HCT116 (cell line): ENCODE data around the gene MYL3. TPM values are rescaled to one million over a fixed set of nuclear protein-coding genes. Genes with fewer than 3 reads are reported as not detected.

Experiments
- ATAC-seq: fragments of 200-7000 bp; cut with Tn5 transposase; 2 replicates; pipeline ENCODE4 v1.9.1; 2020; ENCODE audit warnings: mild to moderate bottlenecking, moderate library complexity
- BruUV-seq: library from RNA; stranded (reverse); fragments of 400-500 nt; replicated peaks from 2 replicates; lab custom pipeline; 2021; lab: Mats Ljungman, UMichigan
- CTCF ChIA-PET: fragments of 300-600 bp; sonication (Branson Sonifier 250); formaldehyde crosslinking; loops from one replicate; lab custom pipeline; 2021; ENCODE audit warnings: antibody characterized with exemption; lab: Charles Lee
- POLR2A ChIA-PET: fragments of 300-600, 350-600 bp; sonication (Branson Sonifier 250); formaldehyde crosslinking; loops from one replicate; lab custom pipeline; 2021; ENCODE audit warnings: antibody characterized with exemption; lab: Charles Lee
- RAD21 ChIA-PET, 2 experiments: fragments of 300-600 bp; sonication (Branson Sonifier 250); formaldehyde crosslinking; loops; one replicate each; lab custom pipeline; 2023; ENCODE audit warnings: low total read pairs in 2 of 2; ENCODE audit not compliant: uncharacterized antibody in 2 of 2, unreplicated experiment in 2 of 2, low non-redundant PET in 1 of 2; lab: Charles Lee
- DNase-seq: peaks from one replicate; pipeline ENCODE4 v3.0.0-alpha.2; 2010; ENCODE audit warnings: low read depth, low spot score
- H2AFZ ChIP-seq: fragments of 200-600 bp; shearing (Covaris generic), sonication (generic); 2 replicates; pipeline ENCODE4 v1.6.1; 2017; ENCODE audit warnings: low read depth, mixed run types, mixed read lengths, antibody characterized with exemption, low read length; ENCODE audit not compliant: poor library complexity, severe bottlenecking
- H3K27ac ChIP-seq: 2 replicates; pipeline ENCODE4 v1.5.1; 2012; ENCODE audit warnings: low read depth, low read length
- H3K27me3 ChIP-seq: fragments of 200-600 bp; sonication (generic); 2 replicates; pipeline ENCODE4 v1.6.1; 2016; ENCODE audit warnings: mixed run types, low read length, mixed read lengths; ENCODE audit not compliant: insufficient read depth
- H3K36me3 ChIP-seq, 2 experiments: fragments of 200-500 bp in 1 of 2; fragments of 200-600 bp in 1 of 2; sonication (Bioruptor generic) in 1 of 2; sonication (generic) in 1 of 2; 2 replicates each; pipeline versions ENCODE4 v1.5.1 to v1.6.1; 2014 to 2016; ENCODE audit warnings: low read length in 2 of 2, inconsistent platforms in 1 of 2, mixed read lengths in 1 of 2, mixed run types in 1 of 2; ENCODE audit not compliant: insufficient read depth in 2 of 2, control insufficient read depth in 1 of 2
- H3K4me1 ChIP-seq, 2 experiments: fragments of 200-600 bp in 1 of 2; sonication (generic) in 1 of 2; 2 replicates each; pipeline versions ENCODE4 v1.5.1 to v1.6.1; 2012 to 2017; ENCODE audit warnings: low read length in 2 of 2, inconsistent platforms in 1 of 2, mild to moderate bottlenecking in 1 of 2, mixed read lengths in 1 of 2, mixed run types in 1 of 2, moderate library complexity in 1 of 2; ENCODE audit not compliant: insufficient read depth in 2 of 2, control insufficient read depth in 1 of 2
- H3K4me2 ChIP-seq: fragments of 200-600 bp; sonication (generic); 2 replicates; pipeline ENCODE4 v1.6.1; 2017; ENCODE audit warnings: mixed run types, low read length, mixed read lengths
- H3K4me3 ChIP-seq, 2 experiments: fragments of 200-600 bp in 1 of 2; sonication (generic) in 1 of 2; replicated peaks in 1 of 2; 2 replicates each; pipeline ENCODE4 v1.5.1; 2011 to 2016; ENCODE audit warnings: low read length in 2 of 2, control low read depth in 1 of 2, low read depth in 1 of 2, mild to moderate bottlenecking in 1 of 2, mixed read lengths in 1 of 2, mixed run types in 1 of 2
- H3K79me2 ChIP-seq: fragments of 200-600 bp; sonication (generic); 2 replicates; pipeline ENCODE4 v1.6.1; 2017; ENCODE audit warnings: mild to moderate bottlenecking, mixed run types, low read length, moderate library complexity, mixed read lengths; ENCODE audit not compliant: insufficient read depth
- H3K9ac ChIP-seq: fragments of 200-600 bp; sonication (generic); 2 replicates; pipeline ENCODE4 v1.6.1; 2016; ENCODE audit warnings: low read length, mixed read lengths
- H3K9me2 ChIP-seq: fragments of 200-600 bp; sonication (generic), shearing (Covaris generic); 2 replicates; pipeline ENCODE4 v1.6.1; 2017; ENCODE audit warnings: mixed run types, mild to moderate bottlenecking, moderate library complexity; ENCODE audit not compliant: insufficient read depth
- H3K9me3 ChIP-seq, 2 experiments: fragments of 200-500 bp in 1 of 2; fragments of 200-600 bp in 1 of 2; sonication (Bioruptor generic) in 1 of 2; sonication (generic) in 1 of 2; 2 replicates each; pipeline ENCODE4 v1.6.1; 2014 to 2017; ENCODE audit warnings: low read length in 2 of 2, mixed read lengths in 2 of 2, inconsistent platforms in 1 of 2, low read depth in 1 of 2, mild to moderate bottlenecking in 1 of 2, mixed run types in 1 of 2, moderate library complexity in 1 of 2; ENCODE audit not compliant: control insufficient read depth in 1 of 2, insufficient read depth in 1 of 2
- H4K20me1 ChIP-seq: fragments of 200-600 bp; sonication (generic), shearing (Covaris generic); 2 replicates; pipeline ENCODE4 v1.6.1; 2017; ENCODE audit warnings: mixed run types, mild to moderate bottlenecking, moderate library complexity; ENCODE audit not compliant: insufficient read depth
- CBX3 ChIP-seq: IDR thresholded peaks from 2 replicates; pipeline ENCODE4 v1.6.1; 2012; ENCODE audit warnings: low read depth
- EGR1 ChIP-seq: IDR thresholded peaks from 2 replicates; pipeline ENCODE4 v1.6.1; 2012; ENCODE audit warnings: low read depth
- ELF1 ChIP-seq: IDR thresholded peaks from 2 replicates; pipeline ENCODE4 v1.6.1; 2012; ENCODE audit warnings: low read depth, borderline replicate concordance
- FOSL1 ChIP-seq: IDR thresholded peaks from 2 replicates; pipeline ENCODE4 v1.6.1; 2012; ENCODE audit warnings: low read depth
- JUND ChIP-seq: IDR thresholded peaks from 2 replicates; pipeline ENCODE4 v1.6.1; 2012
- POLR2A ChIP-seq: IDR thresholded peaks from 2 replicates; pipeline ENCODE4 v1.7.0; 2011; ENCODE audit warnings: borderline replicate concordance; ENCODE audit not compliant: insufficient read depth, insufficient read length; ENCODE audit errors: extremely low read depth
- POLR2AphosphoS5 ChIP-seq: IDR thresholded peaks from 2 replicates; pipeline ENCODE4 v1.6.1; 2011; ENCODE audit warnings: mild to moderate bottlenecking, low read depth, low read length, moderate library complexity
- RAD21 ChIP-seq: IDR thresholded peaks from 2 replicates; pipeline ENCODE4 v1.6.1; 2012; ENCODE audit warnings: low read depth, mild to moderate bottlenecking
- SIN3A ChIP-seq: IDR thresholded peaks from 2 replicates; pipeline ENCODE4 v1.6.1; 2012; ENCODE audit warnings: low read depth
- SP1 ChIP-seq: IDR thresholded peaks from 2 replicates; pipeline ENCODE4 v1.6.1; 2012; ENCODE audit warnings: low read depth
- TCF7L2 ChIP-seq: IDR thresholded peaks from 2 replicates; pipeline ENCODE4 v1.7.0; 2011; ENCODE audit warnings: borderline replicate concordance, inconsistent platforms; ENCODE audit not compliant: insufficient read depth, insufficient read length; ENCODE audit errors: extremely low read depth
- YY1 ChIP-seq: IDR thresholded peaks from 2 replicates; pipeline ENCODE4 v1.6.1; 2011; ENCODE audit warnings: low read length, low read depth, moderate library complexity, mild to moderate bottlenecking; ENCODE audit not compliant: insufficient replicate concordance; ENCODE audit errors: extremely low read depth
- ZFX ChIP-seq: fragments of 450-650 bp; IDR thresholded peaks from 2 replicates; pipeline ENCODE4 v1.6.1; 2017
- ZNF274 ChIP-seq: fragments of 200-500 bp; sonication (Bioruptor generic); IDR thresholded peaks from 2 replicates; pipeline ENCODE4 v1.6.1; 2014; ENCODE audit warnings: mild to moderate bottlenecking, low read depth, low read length, inconsistent platforms
- intact Hi-C: fragments of 100-400 bp; cut with micrococcal nuclease; formaldehyde crosslinking; loops from 2 replicates; pipeline ENCODE4 v1.10.0; 2022
- total RNA-seq: library from RNA; stranded (reverse); gene quantifications from one replicate; pipeline ENCODE4 v1.2.1, GENCODE V29; 2021; ENCODE audit not compliant: unreplicated experiment
- TF ChIP-seq, protein P1 (sequence below): IDR thresholded peaks from 2 replicates; pipeline ENCODE4 v1.6.1; 2012
- TF ChIP-seq, protein P2 (sequence below): IDR thresholded peaks from 2 replicates; pipeline ENCODE4 v1.6.1; 2011; ENCODE audit warnings: mild to moderate bottlenecking, low read length, moderate library complexity; ENCODE audit not compliant: insufficient replicate concordance; ENCODE audit errors: extremely low read depth
- TF ChIP-seq, protein P3 (sequence below): IDR thresholded peaks from 2 replicates; pipeline ENCODE4 v1.6.1; 2012; ENCODE audit warnings: low read depth
- TF ChIP-seq, protein P4 (sequence below): IDR thresholded peaks from 2 replicates; pipeline ENCODE4 v1.6.1; 2012
- TF ChIP-seq, protein P5 (sequence below), 3 experiments: fragments of 200-600 bp in 1 of 3; sonication (generic) in 1 of 3; IDR thresholded peaks in 2 of 3; conservative IDR thresholded peaks in 1 of 3; 2 replicates each; pipeline ENCODE4 v1.5.1; 2012 to 2017; ENCODE audit warnings: low read depth in 2 of 3, low read length in 2 of 3, antibody characterized with exemption in 1 of 3, borderline replicate concordance in 1 of 3, control low read depth in 1 of 3, mild to moderate bottlenecking in 1 of 3, mixed read lengths in 1 of 3, mixed run types in 1 of 3, moderate library complexity in 1 of 3; ENCODE audit not compliant: insufficient read depth in 1 of 3

MYL3 gene
- total RNA-seq, 1 experiment from 2014 or later: not detected

DNA sequence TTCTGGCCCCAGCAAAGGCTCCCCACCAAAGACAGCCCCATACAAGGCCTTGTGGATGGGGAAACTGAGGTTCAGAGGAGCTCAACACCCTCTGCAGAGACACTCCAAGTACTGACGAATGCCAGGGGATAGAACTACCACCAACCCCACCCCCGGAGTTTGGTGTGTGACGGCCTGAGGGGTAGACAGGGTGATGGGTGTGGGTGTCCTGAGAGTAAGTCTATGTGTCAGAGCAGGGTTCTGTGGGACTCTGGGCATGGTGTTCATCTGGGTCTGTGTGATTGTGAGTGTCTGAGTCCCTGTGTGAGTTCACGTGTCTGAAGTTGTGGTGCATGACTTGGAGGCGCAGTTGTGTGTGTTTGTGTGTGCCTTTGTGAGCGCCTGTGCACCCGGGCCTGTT lies 21.7 kb upstream of the MYL3 start:
- DNase-seq: no peak
- ChIA-PET CTCF (no interaction called here), POLR2A (no interaction called here), RAD21 (no interaction called here)
- H3K27me3 ChIP-seq: no peaks in the 10 kb centered on the region
- H3K4me3 ChIP-seq: no peak overlapping the region
- intact Hi-C loops: no loop called here
- ATAC-seq: no peak
- H3K79me2 ChIP-seq: no peaks in the 10 kb centered on the region
- H3K9me2 ChIP-seq: no peaks in the 10 kb centered on the region
- no peak overlapping the region for H2AFZ ChIP-seq
- no peaks in the 10 kb centered on the region for H3K36me3 ChIP-seq
- no TSS peak for BruUV-seq
- no peak overlapping the region for H3K4me2 ChIP-seq
- TF ChIP-seq ZFX (no peak), EGR1 (no peak), YY1 (no peak), FOSL1 (no peak), POLR2AphosphoS5 (no peak), RAD21 (no peak), CBX3 (no peak), ELF1 (no peak), POLR2A (no peak), SIN3A (no peak), SP1 (no peak), ZNF274 (no peak), JUND (no peak), TCF7L2 (no peak)
- TF ChIP-seq, protein P1, sequence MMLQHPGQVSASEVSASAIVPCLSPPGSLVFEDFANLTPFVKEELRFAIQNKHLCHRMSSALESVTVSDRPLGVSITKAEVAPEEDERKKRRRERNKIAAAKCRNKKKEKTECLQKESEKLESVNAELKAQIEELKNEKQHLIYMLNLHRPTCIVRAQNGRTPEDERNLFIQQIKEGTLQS: no peak
- TF ChIP-seq, protein P2, sequence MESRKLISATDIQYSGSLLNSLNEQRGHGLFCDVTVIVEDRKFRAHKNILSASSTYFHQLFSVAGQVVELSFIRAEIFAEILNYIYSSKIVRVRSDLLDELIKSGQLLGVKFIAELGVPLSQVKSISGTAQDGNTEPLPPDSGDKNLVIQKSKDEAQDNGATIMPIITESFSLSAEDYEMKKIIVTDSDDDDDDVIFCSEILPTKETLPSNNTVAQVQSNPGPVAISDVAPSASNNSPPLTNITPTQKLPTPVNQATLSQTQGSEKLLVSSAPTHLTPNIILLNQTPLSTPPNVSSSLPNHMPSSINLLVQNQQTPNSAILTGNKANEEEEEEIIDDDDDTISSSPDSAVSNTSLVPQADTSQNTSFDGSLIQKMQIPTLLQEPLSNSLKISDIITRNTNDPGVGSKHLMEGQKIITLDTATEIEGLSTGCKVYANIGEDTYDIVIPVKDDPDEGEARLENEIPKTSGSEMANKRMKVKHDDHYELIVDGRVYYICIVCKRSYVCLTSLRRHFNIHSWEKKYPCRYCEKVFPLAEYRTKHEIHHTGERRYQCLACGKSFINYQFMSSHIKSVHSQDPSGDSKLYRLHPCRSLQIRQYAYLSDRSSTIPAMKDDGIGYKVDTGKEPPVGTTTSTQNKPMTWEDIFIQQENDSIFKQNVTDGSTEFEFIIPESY: no peak
- TF ChIP-seq, protein P3, sequence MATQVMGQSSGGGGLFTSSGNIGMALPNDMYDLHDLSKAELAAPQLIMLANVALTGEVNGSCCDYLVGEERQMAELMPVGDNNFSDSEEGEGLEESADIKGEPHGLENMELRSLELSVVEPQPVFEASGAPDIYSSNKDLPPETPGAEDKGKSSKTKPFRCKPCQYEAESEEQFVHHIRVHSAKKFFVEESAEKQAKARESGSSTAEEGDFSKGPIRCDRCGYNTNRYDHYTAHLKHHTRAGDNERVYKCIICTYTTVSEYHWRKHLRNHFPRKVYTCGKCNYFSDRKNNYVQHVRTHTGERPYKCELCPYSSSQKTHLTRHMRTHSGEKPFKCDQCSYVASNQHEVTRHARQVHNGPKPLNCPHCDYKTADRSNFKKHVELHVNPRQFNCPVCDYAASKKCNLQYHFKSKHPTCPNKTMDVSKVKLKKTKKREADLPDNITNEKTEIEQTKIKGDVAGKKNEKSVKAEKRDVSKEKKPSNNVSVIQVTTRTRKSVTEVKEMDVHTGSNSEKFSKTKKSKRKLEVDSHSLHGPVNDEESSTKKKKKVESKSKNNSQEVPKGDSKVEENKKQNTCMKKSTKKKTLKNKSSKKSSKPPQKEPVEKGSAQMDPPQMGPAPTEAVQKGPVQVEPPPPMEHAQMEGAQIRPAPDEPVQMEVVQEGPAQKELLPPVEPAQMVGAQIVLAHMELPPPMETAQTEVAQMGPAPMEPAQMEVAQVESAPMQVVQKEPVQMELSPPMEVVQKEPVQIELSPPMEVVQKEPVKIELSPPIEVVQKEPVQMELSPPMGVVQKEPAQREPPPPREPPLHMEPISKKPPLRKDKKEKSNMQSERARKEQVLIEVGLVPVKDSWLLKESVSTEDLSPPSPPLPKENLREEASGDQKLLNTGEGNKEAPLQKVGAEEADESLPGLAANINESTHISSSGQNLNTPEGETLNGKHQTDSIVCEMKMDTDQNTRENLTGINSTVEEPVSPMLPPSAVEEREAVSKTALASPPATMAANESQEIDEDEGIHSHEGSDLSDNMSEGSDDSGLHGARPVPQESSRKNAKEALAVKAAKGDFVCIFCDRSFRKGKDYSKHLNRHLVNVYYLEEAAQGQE: no peak
- TF ChIP-seq, protein P4, sequence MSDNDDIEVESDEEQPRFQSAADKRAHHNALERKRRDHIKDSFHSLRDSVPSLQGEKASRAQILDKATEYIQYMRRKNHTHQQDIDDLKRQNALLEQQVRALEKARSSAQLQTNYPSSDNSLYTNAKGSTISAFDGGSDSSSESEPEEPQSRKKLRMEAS: no peak
- TF ChIP-seq, protein P5, sequence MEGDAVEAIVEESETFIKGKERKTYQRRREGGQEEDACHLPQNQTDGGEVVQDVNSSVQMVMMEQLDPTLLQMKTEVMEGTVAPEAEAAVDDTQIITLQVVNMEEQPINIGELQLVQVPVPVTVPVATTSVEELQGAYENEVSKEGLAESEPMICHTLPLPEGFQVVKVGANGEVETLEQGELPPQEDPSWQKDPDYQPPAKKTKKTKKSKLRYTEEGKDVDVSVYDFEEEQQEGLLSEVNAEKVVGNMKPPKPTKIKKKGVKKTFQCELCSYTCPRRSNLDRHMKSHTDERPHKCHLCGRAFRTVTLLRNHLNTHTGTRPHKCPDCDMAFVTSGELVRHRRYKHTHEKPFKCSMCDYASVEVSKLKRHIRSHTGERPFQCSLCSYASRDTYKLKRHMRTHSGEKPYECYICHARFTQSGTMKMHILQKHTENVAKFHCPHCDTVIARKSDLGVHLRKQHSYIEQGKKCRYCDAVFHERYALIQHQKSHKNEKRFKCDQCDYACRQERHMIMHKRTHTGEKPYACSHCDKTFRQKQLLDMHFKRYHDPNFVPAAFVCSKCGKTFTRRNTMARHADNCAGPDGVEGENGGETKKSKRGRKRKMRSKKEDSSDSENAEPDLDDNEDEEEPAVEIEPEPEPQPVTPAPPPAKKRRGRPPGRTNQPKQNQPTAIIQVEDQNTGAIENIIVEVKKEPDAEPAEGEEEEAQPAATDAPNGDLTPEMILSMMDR (IDR thresholded peaks at IDR 0.05 in 2 of 3, conservative IDR thresholded peaks at IDR 0.05 in 1 of 3; ENCODE audit: borderline replicate concordance in 1 of 3, insufficient read depth in 1 of 3, low read depth in 2 of 3, low read length in 2 of 3): no peak
- H3K4me1 ChIP-seq: no peaks in the 10 kb centered on the region
- H3K9me3 ChIP-seq: no peaks in the 10 kb centered on the region
- no peak overlapping the region for H3K27ac ChIP-seq
- H4K20me1 ChIP-seq: no peaks in the 10 kb centered on the region
- H3K9ac ChIP-seq: no peak overlapping the region
